Cerebellar nuclear complex (tissue), 1 donor: ENCODE data around the gene ODAD2.
"Not testable (repeated sequence)": the region's sequence is repeated elsewhere in the genome, so short reads cannot be mapped to it uniquely, and the experiment has no call there.

ENCODE experiments used
- DNase-seq, 2 experiments: peaks; one replicate each; lab custom pipeline; 2025; lab: John Stamatoyannopoulos, UW

The ODAD2 gene

GRCh38 chr10:27959093-27959715, 39.7 kb downstream of the ODAD2 start:
- DNase-seq: no peak

DNA sequence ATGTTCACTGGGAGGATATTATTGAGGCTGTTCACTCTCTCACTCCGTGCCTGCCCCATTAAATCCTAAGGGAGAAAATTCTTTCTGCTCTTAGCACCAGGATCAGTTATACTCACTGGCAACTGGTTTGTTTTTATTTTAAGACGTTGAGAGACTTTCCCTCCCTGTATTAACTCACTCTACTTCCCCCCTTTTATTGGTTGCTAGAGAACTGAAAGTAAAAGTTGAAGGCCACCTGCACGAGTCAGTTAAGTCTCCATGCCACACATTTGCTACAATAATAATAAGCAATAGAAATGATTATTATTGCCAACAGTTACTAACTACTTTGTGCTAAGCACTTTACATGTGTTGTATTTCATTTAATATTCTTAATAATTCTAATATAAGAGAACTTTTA, 40.5 kb downstream of the ODAD2 start:
- not testable (repeated sequence) for DNase-seq

DNA sequence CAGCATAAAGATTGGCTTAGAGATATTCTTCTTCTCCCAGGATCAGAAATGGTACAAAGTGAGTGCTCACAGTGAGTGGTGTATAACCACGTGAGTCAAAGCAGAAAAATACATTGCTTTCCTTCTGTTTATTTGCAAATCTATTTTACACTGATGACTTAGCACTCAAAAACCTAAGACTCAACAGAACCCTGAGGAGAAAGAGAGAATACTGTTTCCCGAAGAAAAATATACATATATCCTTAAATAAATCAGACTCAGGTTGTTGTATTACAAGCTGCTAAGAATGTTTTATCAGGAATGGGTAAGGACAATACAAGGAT, 48.7 kb downstream of the ODAD2 start:
- no peak for DNase-seq

GRCh38 chr10:27949528-27950241, 49.2 kb downstream of the ODAD2 start:
- no peak for DNase-seq

DNA sequence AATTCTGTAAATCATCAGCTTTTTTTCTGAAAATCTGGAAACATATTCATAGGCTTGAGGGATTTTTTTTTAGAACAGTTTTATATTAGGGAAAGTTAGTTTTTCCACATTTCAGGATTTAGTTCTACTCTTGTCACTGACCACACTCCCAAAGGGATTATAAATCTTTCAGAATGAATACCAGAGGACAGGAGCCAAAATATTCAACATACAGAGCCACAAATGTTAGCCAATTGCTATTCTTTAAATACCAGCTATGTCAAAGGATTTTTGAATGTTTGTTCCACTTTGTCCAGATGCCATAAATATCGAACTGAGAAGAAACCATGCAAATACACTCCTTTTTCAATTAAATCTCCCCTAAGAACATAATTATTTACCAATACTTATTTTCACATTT, 50.7 kb downstream of the ODAD2 start:
- DNase-seq: no peak

DNA sequence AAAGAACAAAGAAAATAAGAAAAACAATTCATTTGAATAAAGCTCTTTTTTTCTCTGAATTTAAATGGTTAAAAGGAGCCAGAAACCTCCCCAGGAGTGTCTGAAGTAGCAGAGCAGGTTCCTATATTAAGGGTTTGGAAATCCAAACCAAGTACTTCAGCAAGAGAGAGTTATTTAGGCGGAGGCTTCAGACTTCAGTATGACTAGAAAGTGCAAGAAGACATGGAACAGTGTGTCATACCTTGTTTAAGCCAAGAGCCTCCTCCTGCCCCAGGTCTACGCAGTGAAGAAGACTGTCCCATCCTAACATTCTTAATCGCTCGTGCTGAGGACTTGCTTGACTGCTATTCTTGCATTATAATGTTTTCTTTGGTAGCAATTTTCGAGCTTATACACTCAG, 51.3 kb downstream of the ODAD2 start:
- no peak for DNase-seq

GRCh38 chr10:27944005-27944404, 54.9 kb downstream of the ODAD2 start:
- DNase-seq: no peak

DNA sequence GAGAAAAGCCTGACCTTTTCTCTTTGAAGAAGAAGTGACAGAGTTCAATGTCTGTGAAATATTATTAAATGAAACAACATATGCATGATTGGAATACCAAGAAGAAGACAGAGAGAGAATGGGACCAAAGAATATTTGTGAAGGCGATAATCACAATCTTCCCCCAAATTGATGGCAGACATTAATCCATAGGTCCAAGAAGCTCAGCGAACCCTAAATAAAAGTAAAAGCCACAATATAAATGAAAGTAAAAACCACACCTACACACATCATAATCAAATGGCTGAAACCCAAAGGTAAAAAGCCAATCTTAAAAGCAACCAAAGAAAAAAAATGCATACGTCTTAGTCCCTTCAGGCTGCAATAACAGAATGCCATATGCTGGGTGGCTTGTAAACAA, 84.0 kb downstream of the ODAD2 start:
- DNase-seq: no peak

DNA sequence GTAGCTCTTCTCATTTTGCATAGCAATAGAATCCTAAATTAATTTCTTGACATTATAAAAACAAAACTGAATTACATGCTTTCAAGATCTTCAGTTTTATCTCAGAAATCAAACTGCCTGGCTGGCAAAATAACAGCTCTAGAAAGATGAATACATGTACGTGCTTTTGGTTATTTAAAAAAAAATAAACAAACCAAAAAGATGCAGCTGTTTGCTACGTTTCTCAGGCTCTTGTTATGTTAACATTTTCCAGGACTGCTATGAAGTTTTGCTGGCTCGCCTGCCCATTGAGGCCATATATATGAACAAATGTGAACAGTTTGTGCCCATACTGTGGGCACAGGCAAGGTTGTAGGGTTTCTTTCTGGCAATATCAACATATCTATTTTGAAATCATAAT, 86.6 kb downstream of the ODAD2 start:
- DNase-seq: no peak

DNA sequence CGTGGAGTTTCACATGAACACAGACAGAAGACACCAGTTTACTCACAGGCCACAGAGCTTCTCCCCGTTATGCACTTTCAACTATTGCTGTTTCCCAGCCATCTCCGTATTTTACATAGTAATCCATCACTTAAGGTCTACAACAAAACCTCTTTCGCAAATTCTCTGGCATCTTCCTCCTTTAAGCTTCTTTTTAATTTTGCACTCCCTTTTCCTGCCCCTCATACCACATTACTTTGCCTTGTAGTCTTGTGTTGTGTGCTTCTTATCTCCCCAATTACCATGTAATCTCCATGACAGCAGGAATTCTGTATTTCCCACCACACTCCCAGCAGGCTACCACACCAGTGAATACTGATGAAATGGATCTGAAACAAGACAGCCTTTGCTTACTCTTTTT, 87.3 kb downstream of the ODAD2 start:
- no peak for DNase-seq

GRCh38 chr10:27911011-27911410, 87.9 kb downstream of the ODAD2 start:
- peak; percentile 71 to 83 for DNase-seq

DNA sequence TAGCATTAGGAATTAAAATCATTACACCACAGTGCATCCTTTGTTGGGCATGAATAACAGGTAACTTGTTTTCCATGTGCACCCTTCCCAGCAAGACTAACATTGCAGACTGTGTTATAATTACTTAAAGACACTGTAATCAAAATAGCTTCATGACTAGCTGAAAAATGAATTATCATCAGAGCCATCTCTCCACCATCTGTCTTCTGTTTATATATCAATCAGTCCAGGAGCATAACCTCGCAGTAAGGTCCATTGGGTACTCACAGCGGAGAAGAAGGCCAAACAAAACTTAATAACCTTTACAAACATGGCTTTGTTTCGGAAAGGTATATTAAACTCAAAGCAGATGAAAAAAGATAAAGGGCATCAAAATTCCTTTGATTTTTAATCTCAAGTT, 90.6 kb downstream of the ODAD2 start:
- DNase-seq: no peak

DNA sequence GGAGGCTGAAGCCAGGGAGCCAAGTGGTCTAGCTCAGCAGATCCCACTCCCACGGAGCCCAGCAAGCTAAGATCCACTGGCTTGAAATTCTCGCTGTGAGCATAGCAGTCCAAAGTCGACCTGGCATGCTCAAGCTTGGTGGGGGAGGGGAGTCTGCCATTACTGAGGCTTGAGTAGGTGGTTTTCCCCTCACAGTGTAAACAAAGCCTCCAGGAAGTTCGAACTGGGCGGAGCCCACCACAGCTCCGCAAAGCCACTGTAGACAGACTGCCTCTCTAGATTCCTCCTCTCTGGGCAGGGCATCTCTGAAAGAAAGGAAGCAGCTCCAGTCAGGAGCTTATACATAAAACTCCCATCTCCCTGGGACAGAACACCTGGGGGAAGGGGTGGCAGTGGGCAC, 99.4 kb downstream of the ODAD2 start:
- DNase-seq: not testable (repeated sequence)

DNA sequence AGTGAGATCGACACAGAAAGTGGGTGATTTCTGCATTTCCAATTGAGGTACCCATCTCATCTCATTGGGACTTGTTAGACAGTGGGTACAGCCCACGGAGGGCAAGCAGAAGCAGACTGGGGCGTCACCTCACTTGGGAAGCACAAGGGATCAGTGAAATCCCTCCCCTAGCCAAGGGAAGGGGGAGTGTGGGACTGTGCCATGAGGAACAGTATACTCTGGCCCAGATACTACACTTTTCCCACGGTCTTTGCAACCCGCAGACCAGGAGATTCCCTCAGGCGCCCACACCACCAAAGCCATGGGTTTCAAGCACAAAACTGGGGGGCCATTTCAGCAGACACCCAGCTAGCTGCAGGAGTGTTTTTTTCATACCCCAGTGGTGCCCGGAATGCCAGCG, 99.8 kb downstream of the ODAD2 start:
- no peak for DNase-seq

DNA sequence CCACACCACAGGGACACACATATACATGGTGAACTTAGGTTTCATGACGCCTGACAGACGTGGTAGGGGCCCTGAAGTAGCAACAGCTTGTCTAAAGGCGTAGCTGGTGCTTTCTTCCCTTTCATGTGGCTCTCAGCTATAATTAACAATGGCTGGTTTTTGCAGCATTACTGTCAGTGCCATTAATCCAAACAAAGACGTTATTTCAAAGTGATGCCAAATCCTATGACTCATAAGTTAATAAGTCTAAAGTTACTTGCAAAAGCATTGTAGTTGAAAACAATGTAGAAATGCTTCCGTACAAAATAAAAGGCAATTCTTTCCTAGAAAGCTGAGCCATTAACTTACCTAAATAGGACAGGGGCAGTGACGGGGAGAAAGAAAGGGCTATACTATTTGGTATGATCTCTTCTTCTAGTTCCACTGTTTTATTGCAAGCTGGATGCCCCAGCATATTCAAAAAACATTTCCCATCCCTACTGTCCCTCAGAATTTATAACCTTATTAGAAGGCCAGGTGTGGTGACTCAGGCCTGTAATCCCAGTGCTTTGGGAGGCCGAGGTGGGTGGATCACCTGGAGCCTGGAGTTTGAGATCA, 105.4 kb downstream of the ODAD2 start:
- no peak for DNase-seq

DNA sequence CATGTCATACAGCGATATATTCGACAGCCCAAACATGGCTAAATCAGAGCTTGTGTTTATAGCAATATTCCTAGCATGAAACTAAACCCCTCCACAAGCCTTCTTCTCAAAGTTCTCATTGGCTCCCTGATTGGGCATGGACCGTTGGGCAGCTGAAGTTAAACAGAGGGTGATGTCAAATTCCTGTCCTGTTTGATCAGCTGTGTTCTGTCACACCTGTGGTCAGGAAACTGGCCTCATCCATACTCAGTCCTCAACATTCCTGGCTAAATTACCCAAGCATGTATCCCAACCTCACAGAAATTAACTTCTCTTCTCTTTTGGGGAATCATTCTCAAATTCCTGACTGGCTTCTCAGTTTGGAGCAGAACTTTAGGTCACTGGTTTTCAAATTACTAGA, 107.9 kb downstream of the ODAD2 start:
- no peak for DNase-seq

GRCh38 chr10:27889518-27889917, 109.4 kb downstream of the ODAD2 start:
- no peak for DNase-seq

DNA sequence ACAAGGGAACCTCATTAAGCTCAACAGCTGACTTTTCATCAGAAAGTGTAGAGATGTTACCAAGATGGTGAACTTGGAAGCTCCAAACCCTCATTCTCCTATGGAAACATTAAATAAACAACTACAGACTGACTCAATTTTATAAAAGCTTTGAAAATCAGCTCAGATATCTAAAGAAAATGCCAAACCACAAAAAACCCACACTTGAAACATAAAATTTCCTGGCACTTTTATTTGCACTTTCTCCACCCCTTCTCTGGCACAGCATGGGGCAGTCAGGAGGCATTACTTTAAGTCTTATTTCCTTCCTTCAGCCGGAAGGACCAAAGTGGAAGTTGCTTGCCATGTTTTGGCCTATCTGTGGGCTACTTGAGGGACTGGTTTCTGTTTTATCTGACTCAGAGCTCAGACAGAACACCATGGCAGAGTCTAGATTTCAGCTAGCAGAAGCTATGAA, 114.7 kb downstream of the ODAD2 start:
- no peak for DNase-seq

DNA sequence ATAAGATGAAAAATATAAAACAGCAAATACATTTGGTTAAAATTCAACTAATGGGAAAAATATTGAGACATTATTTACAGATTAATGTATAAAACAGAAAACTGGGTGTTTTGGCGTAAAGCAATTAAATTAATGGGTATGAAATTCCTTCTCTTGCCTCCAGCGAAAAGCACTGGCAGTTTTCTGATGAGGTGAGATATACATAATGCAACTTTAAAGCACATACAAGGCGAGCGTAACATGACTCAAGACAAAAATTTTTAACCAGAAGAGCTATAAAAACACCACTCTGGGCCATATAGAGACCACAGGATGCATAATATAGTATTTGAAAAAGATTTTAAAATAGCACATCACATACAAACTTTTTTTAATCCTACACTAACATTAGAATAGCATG, 120.6 kb downstream of the ODAD2 start:
- no peak for DNase-seq

GRCh38 chr10:27865221-27865635, 133.7 kb downstream of the ODAD2 start:
- no peak for DNase-seq

DNA sequence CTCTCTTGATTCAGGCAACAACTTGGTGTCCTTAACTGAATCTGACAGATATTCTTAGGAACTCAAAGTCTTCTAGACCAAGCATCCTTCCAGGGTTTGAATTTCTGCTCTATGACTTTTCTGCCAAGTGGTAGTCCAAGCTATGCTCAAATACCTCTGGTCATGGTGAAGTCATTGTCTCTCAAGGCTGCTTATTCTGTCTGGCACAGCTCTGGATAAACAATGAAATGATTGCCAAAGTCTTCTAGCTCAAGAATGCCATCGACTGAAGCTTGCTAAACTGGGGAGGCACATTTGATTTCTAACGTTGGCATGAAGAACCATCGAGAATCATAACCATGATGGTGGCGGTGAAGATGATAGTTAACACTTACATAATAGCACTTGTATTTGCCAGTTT, 137.1 kb downstream of the ODAD2 start:
- no peak for DNase-seq

- no peak for DNase-seq
Measured at GRCh38 chr10:27857616-27858015, 141.3 kb downstream of the ODAD2 start.

DNA sequence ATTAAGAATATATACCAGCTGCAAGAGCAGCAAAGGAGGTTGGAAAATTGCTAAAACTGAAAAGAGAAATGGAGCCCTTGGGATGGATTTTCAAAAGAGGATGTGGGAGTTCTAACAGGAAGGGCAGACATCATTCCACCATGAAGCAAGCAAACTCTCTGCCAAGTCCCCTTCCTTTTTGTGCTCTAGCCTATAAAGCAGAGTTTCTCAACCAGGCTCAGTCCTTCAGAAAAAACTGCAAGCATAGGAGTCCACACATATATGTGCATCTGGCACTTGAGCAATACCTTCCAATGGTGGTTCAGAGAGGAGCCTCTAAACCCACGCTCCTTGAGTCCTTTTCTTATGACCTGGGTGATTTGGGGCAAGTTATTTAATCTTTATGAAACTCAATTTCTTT, 154.7 kb downstream of the ODAD2 start:
- no peak for DNase-seq

GRCh38 chr10:27838901-27839300, 160.0 kb downstream of the ODAD2 start:
- no peak for DNase-seq
